Parathyroid adenoma (tissue), 2 donors: ENCODE results near the gene OBSCN.

Source experiments
- H2AFZ ChIP-seq: fragments of 300-600 bp; sonication (generic); one replicate; pipeline ENCODE4 v1.7.0; 2017; ENCODE audit warnings: antibody characterized with exemption, mild to moderate bottlenecking
- H3K27ac ChIP-seq: fragments of 300-600 bp; sonication (generic); one replicate; pipeline ENCODE4 v1.7.0; 2017
- H3K27me3 ChIP-seq: fragments of 300-600 bp; sonication (generic); one replicate; pipeline ENCODE4 v1.7.0; 2017; ENCODE audit warnings: low read length; ENCODE audit not compliant: control insufficient read depth, insufficient read depth
- H3K36me3 ChIP-seq: fragments of 300-600 bp; sonication (generic); one replicate; pipeline ENCODE4 v1.7.0; 2017; ENCODE audit warnings: low read length; ENCODE audit not compliant: control insufficient read depth, insufficient read depth
- H3K4me1 ChIP-seq: fragments of 300-600 bp; sonication (generic); one replicate; pipeline ENCODE4 v1.7.0; 2017; ENCODE audit warnings: control low read depth
- H3K4me2 ChIP-seq: fragments of 300-600 bp; sonication (generic); one replicate; pipeline ENCODE4 v1.7.0; 2017; ENCODE audit warnings: low read length
- H3K4me3 ChIP-seq: fragments of 300-600 bp; sonication (generic); one replicate; pipeline ENCODE4 v1.7.0; 2017; ENCODE audit warnings: low read depth, low read length
- H3K79me2 ChIP-seq: fragments of 300-600 bp; sonication (generic); one replicate; pipeline ENCODE4 v1.7.0; 2017; ENCODE audit warnings: control low read depth
- H3K9ac ChIP-seq: fragments of 300-600 bp; sonication (generic); one replicate; pipeline ENCODE4 v1.7.0; 2017; ENCODE audit warnings: mild to moderate bottlenecking
- H3K9me3 ChIP-seq: fragments of 300-600 bp; sonication (generic); one replicate; pipeline ENCODE4 v1.7.0; 2017; ENCODE audit warnings: low read length; ENCODE audit not compliant: control insufficient read depth
- CTCF ChIP-seq: fragments of 300-600 bp; sonication (generic); IDR thresholded peaks from one replicate; pipeline ENCODE4 v1.7.0; 2017; ENCODE audit warnings: antibody characterized with exemption, mild to moderate bottlenecking
- donor health status: primary hyperparathyroidism.

OBSCN gene

GRCh38 chr1:228393268-228393701 lies 185.4 kb downstream of the OBSCN start:
- Histone ChIP-seq H3K4me2 (no peak overlapping the region), H3K4me3 (no peak overlapping the region), H3K9me3 (no peaks in the 10 kb centered on the region), H3K79me2 (no peaks in the 10 kb centered on the region), H3K36me3 (no peaks in the 10 kb centered on the region), H3K27ac (no peak overlapping the region), H2AFZ (no peak overlapping the region), H3K27me3 (no peaks in the 10 kb centered on the region), H3K4me1 (no peaks in the 10 kb centered on the region), H3K9ac (no peak overlapping the region)
- peak; percentile 39 for TF ChIP-seq CTCF

GRCh38 chr1:228393811-228394570 lies 186.1 kb downstream of the OBSCN start:
- H3K27ac ChIP-seq, result no peak overlapping the region
- no peaks in the 10 kb centered on the region for H3K4me1 ChIP-seq
- H3K4me2 ChIP-seq, result no peak overlapping the region
- no peaks in the 10 kb centered on the region for H3K9me3 ChIP-seq
- H2AFZ ChIP-seq, result no peak overlapping the region
- H3K27me3 ChIP-seq, result no peaks in the 10 kb centered on the region
- no peaks in the 10 kb centered on the region for H3K36me3 ChIP-seq
- H3K9ac ChIP-seq, result no peak overlapping the region
- no peaks in the 10 kb centered on the region for H3K79me2 ChIP-seq
- peak; percentile 1 for TF ChIP-seq CTCF
- no peak overlapping the region for H3K4me3 ChIP-seq

- no peaks in the 10 kb centered on the region for H3K36me3 ChIP-seq
- no peak overlapping the region for H3K4me3 ChIP-seq
- no peaks in the 10 kb centered on the region for H3K27me3 ChIP-seq
- H2AFZ ChIP-seq, result no peak overlapping the region
- H3K4me1 ChIP-seq, result no peaks in the 10 kb centered on the region
- no peak for TF ChIP-seq CTCF
- H3K79me2 ChIP-seq, result no peaks in the 10 kb centered on the region
- no peak overlapping the region for H3K4me2 ChIP-seq
- H3K9me3 ChIP-seq, result no peaks in the 10 kb centered on the region
- no peak overlapping the region for H3K27ac ChIP-seq
- no peak overlapping the region for H3K9ac ChIP-seq
Observed at GRCh38 chr1:228394571-228395394, 186.9 kb downstream of the OBSCN start.

GRCh38 chr1:228396770-228397662 lies 189.2 kb downstream of the OBSCN start:
- no peak overlapping the region for H3K9ac ChIP-seq
- no peaks in the 10 kb centered on the region for H3K27me3 ChIP-seq
- no peak overlapping the region for H3K4me2 ChIP-seq
- H3K4me1 ChIP-seq, result no peaks in the 10 kb centered on the region
- no peak overlapping the region for H3K27ac ChIP-seq
- H3K9me3 ChIP-seq, result no peaks in the 10 kb centered on the region
- TF ChIP-seq CTCF, result no peak
- no peak overlapping the region for H2AFZ ChIP-seq
- H3K36me3 ChIP-seq, result no peaks in the 10 kb centered on the region
- no peak overlapping the region for H3K4me3 ChIP-seq
- no peaks in the 10 kb centered on the region for H3K79me2 ChIP-seq
